Putamen (tissue), 1 donor: ENCODE results near the gene PPIE.

ENCODE experiments used
- DNase-seq: peaks from one replicate; pipeline ENCODE4 v3.0.0-alpha.2; 2016; ENCODE audit warnings: low spot score

The PPIE gene

GRCh38 chr1:39805385-39805784 lies 66.7 kb downstream of the PPIE start:
- no peak for DNase-seq

GRCh38 chr1:39808784-39809517 lies 70.3 kb downstream of the PPIE start:
- no peak for DNase-seq

- no peak for DNase-seq
Measured at GRCh38 chr1:39812913-39813312, 74.2 kb downstream of the PPIE start.
